ENCODE results near the gene BTAF1. TPM values are rescaled to one million over a fixed set of nuclear protein-coding genes. Genes with fewer than 3 reads are reported as not detected.

The BTAF1 gene
- total RNA-seq, 2 donors from 2014 or later: 66.8 to 68.9 TPM

- DNase-seq (no peak), ATAC-seq (no peak)
- no peak overlapping the region for H3K4me3 Mint-ChIP-seq
- no peaks in the 10 kb centered on the region for H3K9me3 ChIP-seq (ENCODE audit: control insufficient read depth, low read length, poor library complexity, severe bottlenecking)
- H3K4me1 Mint-ChIP-seq: peaks cover 2% of the 10 kb centered on the region
- H3K27ac Mint-ChIP-seq: peak overlapping the region; percentile 3
- H3K36me3 Mint-ChIP-seq (ENCODE audit: low read depth): peaks cover 8% of the 10 kb centered on the region
- no peaks in the 10 kb centered on the region for H3K27me3 Mint-ChIP-seq
Observed at GRCh38 chr10:91975438-91975837, 51.9 kb downstream of the BTAF1 start.

GRCh38 chr10:91976317-91977051, 52.9 kb downstream of the BTAF1 start:
- Mint-ChIP-seq H3K4me1 (peaks cover 5% of the 10 kb centered on the region), H3K36me3 (ENCODE audit: low read depth) (peaks cover 5% of the 10 kb centered on the region), H3K27me3 (no peaks in the 10 kb centered on the region), H3K4me3 (no peak overlapping the region), H3K27ac (no peak overlapping the region)
- H3K9me3 ChIP-seq (ENCODE audit: control insufficient read depth, low read length, poor library complexity, severe bottlenecking): no peaks in the 10 kb centered on the region
- no peak for DNase-seq
- no peak for ATAC-seq

GRCh38 chr10:91977491-91977890, 53.9 kb downstream of the BTAF1 start:
- Mint-ChIP-seq H3K4me1 (peaks cover 5% of the 10 kb centered on the region), H3K27ac (no peak overlapping the region), H3K36me3 (ENCODE audit: low read depth) (peaks cover 2% of the 10 kb centered on the region), H3K27me3 (no peaks in the 10 kb centered on the region), H3K4me3 (no peak overlapping the region)
- ATAC-seq: no peak
- no peaks in the 10 kb centered on the region for H3K9me3 ChIP-seq (ENCODE audit: control insufficient read depth, low read length, poor library complexity, severe bottlenecking)
- DNase-seq: no peak

GRCh38 chr10:91978585-91978984, 55.0 kb downstream of the BTAF1 start:
- no peak for ATAC-seq
- no peaks in the 10 kb centered on the region for H3K27me3 Mint-ChIP-seq
- H3K36me3 Mint-ChIP-seq (ENCODE audit: low read depth): peaks cover 2% of the 10 kb centered on the region
- no peak for DNase-seq
- no peaks in the 10 kb centered on the region for H3K9me3 ChIP-seq (ENCODE audit: control insufficient read depth, low read length, poor library complexity, severe bottlenecking)
- peaks cover 7% of the 10 kb centered on the region for H3K4me1 Mint-ChIP-seq
- H3K4me3 Mint-ChIP-seq: no peak overlapping the region
- peak overlapping the region; percentile 43 for H3K27ac Mint-ChIP-seq

GRCh38 chr10:91980319-91980718, 56.7 kb downstream of the BTAF1 start:
- Mint-ChIP-seq H3K27me3 (no peaks in the 10 kb centered on the region), H3K4me1 (peaks cover 11% of the 10 kb centered on the region), H3K36me3 (ENCODE audit: low read depth) (peaks cover 4% of the 10 kb centered on the region)

GRCh38 chr10:91983416-91983815, 59.8 kb downstream of the BTAF1 start:
- Mint-ChIP-seq H3K27ac (no peak overlapping the region), H3K4me1 (peaks cover 22% of the 10 kb centered on the region), H3K4me3 (no peak overlapping the region), H3K27me3 (no peaks in the 10 kb centered on the region), H3K36me3 (ENCODE audit: low read depth) (peaks cover 11% of the 10 kb centered on the region)
- ATAC-seq (no peak), DNase-seq (no peak)
- H3K9me3 ChIP-seq (ENCODE audit: control insufficient read depth, low read length, poor library complexity, severe bottlenecking): no peaks in the 10 kb centered on the region

More at GRCh38 chr10:91980319-91980718, 56.7 kb downstream of the BTAF1 start:
- no peak overlapping the region for H3K4me3 Mint-ChIP-seq
- H3K27ac Mint-ChIP-seq: peak overlapping the region; percentile 4
- DNase-seq (no peak), ATAC-seq (no peak)
- no peaks in the 10 kb centered on the region for H3K9me3 ChIP-seq (ENCODE audit: control insufficient read depth, low read length, poor library complexity, severe bottlenecking)

GRCh38 chr10:91987397-91988037, 63.9 kb downstream of the BTAF1 start:
- no peak overlapping the region for H3K4me3 Mint-ChIP-seq
- no peak for ATAC-seq
- DNase-seq: no peak
- no peaks in the 10 kb centered on the region for H3K9me3 ChIP-seq (ENCODE audit: control insufficient read depth, low read length, poor library complexity, severe bottlenecking)
- H3K36me3 Mint-ChIP-seq (ENCODE audit: low read depth): peaks cover 11% of the 10 kb centered on the region
- no peaks in the 10 kb centered on the region for H3K27me3 Mint-ChIP-seq
- H3K4me1 Mint-ChIP-seq: peaks cover 20% of the 10 kb centered on the region
- peak overlapping the region; percentile 57 for H3K27ac Mint-ChIP-seq

- H3K9me3 ChIP-seq (ENCODE audit: control insufficient read depth, low read length, poor library complexity, severe bottlenecking): no peaks in the 10 kb centered on the region
- H3K4me3 Mint-ChIP-seq: no peak overlapping the region
- no peaks in the 10 kb centered on the region for H3K27me3 Mint-ChIP-seq
- DNase-seq (no peak), ATAC-seq (no peak)
- no peak overlapping the region for H3K27ac Mint-ChIP-seq
- H3K36me3 Mint-ChIP-seq (ENCODE audit: low read depth): peaks cover 6% of the 10 kb centered on the region
- peaks cover 6% of the 10 kb centered on the region for H3K4me1 Mint-ChIP-seq
Observed at GRCh38 chr10:91992031-91992430, 68.5 kb downstream of the BTAF1 start.

GRCh38 chr10:91996266-91996665, 72.7 kb downstream of the BTAF1 start:
- ATAC-seq: no peak
- H3K9me3 ChIP-seq (ENCODE audit: control insufficient read depth, low read length, poor library complexity, severe bottlenecking): no peaks in the 10 kb centered on the region
- Mint-ChIP-seq H3K27ac (no peak overlapping the region), H3K27me3 (no peaks in the 10 kb centered on the region), H3K4me1 (no peaks in the 10 kb centered on the region), H3K4me3 (no peak overlapping the region), H3K36me3 (ENCODE audit: low read depth) (peaks cover 2% of the 10 kb centered on the region)
- no peak for DNase-seq

- DNase-seq (no peak), ATAC-seq (no peak)
- Mint-ChIP-seq H3K4me1 (peaks cover 4% of the 10 kb centered on the region), H3K27ac (no peak overlapping the region), H3K4me3 (no peak overlapping the region), H3K27me3 (no peaks in the 10 kb centered on the region), H3K36me3 (ENCODE audit: low read depth) (peaks cover 4% of the 10 kb centered on the region)
- no peaks in the 10 kb centered on the region for H3K9me3 ChIP-seq (ENCODE audit: control insufficient read depth, low read length, poor library complexity, severe bottlenecking)
Observed at GRCh38 chr10:92001581-92001980, 78.0 kb downstream of the BTAF1 start.

GRCh38 chr10:92001995-92002394, 78.4 kb downstream of the BTAF1 start:
- ATAC-seq: no peak
- no peak overlapping the region for H3K27ac Mint-ChIP-seq
- peaks cover 4% of the 10 kb centered on the region for H3K36me3 Mint-ChIP-seq (ENCODE audit: low read depth)
- no peaks in the 10 kb centered on the region for H3K27me3 Mint-ChIP-seq
- H3K4me3 Mint-ChIP-seq: no peak overlapping the region
- DNase-seq: no peak
- H3K4me1 Mint-ChIP-seq: peaks cover 4% of the 10 kb centered on the region
- no peaks in the 10 kb centered on the region for H3K9me3 ChIP-seq (ENCODE audit: control insufficient read depth, low read length, poor library complexity, severe bottlenecking)

- DNase-seq (no peak), ATAC-seq (no peak)
- H3K36me3 Mint-ChIP-seq (ENCODE audit: low read depth): peaks cover 4% of the 10 kb centered on the region
- no peaks in the 10 kb centered on the region for H3K27me3 Mint-ChIP-seq
- peaks cover 4% of the 10 kb centered on the region for H3K4me1 Mint-ChIP-seq
- no peak overlapping the region for H3K4me3 Mint-ChIP-seq
- H3K27ac Mint-ChIP-seq: no peak overlapping the region
- no peaks in the 10 kb centered on the region for H3K9me3 ChIP-seq (ENCODE audit: control insufficient read depth, low read length, poor library complexity, severe bottlenecking)
Observed at GRCh38 chr10:92003258-92003657, 79.7 kb downstream of the BTAF1 start.

GRCh38 chr10:92005978-92006377, 82.4 kb downstream of the BTAF1 start:
- H3K4me1 Mint-ChIP-seq: peaks cover 10% of the 10 kb centered on the region
- H3K36me3 Mint-ChIP-seq (ENCODE audit: low read depth): peaks cover 4% of the 10 kb centered on the region

GRCh38 chr10:92009445-92009844, 85.9 kb downstream of the BTAF1 start:
- H3K9me3 ChIP-seq (ENCODE audit: control insufficient read depth, low read length, poor library complexity, severe bottlenecking): peaks cover under 1% of the 10 kb centered on the region
- Mint-ChIP-seq H3K27me3 (no peaks in the 10 kb centered on the region), H3K36me3 (ENCODE audit: low read depth) (peaks cover 2% of the 10 kb centered on the region), H3K4me1 (peaks cover 8% of the 10 kb centered on the region), H3K4me3 (no peak overlapping the region), H3K27ac (peak overlapping the region; percentile 16)
- ATAC-seq: no peak
- DNase-seq: no peak

More at GRCh38 chr10:92005978-92006377, 82.4 kb downstream of the BTAF1 start:
- no peaks in the 10 kb centered on the region for H3K9me3 ChIP-seq (ENCODE audit: control insufficient read depth, low read length, poor library complexity, severe bottlenecking)
- no peaks in the 10 kb centered on the region for H3K27me3 Mint-ChIP-seq
- ATAC-seq: no peak
- no peak for DNase-seq
- H3K27ac Mint-ChIP-seq: no peak overlapping the region
- H3K4me3 Mint-ChIP-seq: no peak overlapping the region

Measured in T-helper 17 cell (primary cell).